RWPE1 (cell line): ENCODE measurements around the gene NUP153.

Experiments used
- CTCF ChIA-PET: fragments of 350-600 bp; sonication (Branson Sonifier 250); formaldehyde crosslinking; extraction: SDS; loops from one replicate; lab custom pipeline; 2021; lab: Yijun Ruan, JAX
- POLR2A ChIA-PET: fragments of 400-600 bp; formaldehyde crosslinking; extraction: SDS; loops from one replicate; lab custom pipeline; 2020; ENCODE audit warnings: antibody characterized with exemption; ENCODE audit not compliant: low non-redundant PET; lab: Yijun Ruan, JAX
- DNase-seq: peaks from one replicate; pipeline ENCODE4 v3.0.0; 2012; ENCODE audit warnings: low spot score
- H3K27ac ChIP-seq: fragments of 450-650 bp; 2 replicates; pipeline ENCODE4 v1.5.1; 2017
- TF ChIP-seq, protein P1 (sequence below): fragments of 450-650 bp; conservative IDR thresholded peaks from 2 replicates; pipeline ENCODE4 v1.5.1; 2017; ENCODE audit warnings: low read depth, mild to moderate bottlenecking

The NUP153 gene

DNA sequence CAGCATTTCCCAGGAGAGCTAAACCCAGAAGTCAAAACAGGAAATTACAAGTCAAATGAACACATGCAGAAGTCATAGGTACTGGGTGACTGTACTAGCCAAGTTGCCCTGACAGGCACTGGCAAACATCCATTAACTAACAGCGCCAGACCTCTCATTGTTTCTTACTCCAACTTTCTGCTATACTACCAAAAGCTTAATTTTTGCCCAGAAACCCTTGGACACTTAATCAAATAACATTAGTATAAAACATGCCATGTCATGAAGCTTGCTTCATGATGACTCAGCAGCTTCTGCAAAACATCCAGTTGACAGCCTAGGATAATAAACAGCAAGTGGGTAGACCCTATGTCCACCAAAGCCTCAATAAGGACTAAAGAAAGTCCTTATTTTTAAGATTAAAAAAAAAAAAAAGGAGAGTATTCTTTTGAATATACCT is 3.5 kb downstream of the NUP153 start:
- DNase-seq: peak; percentile 45
- H3K27ac ChIP-seq: peak overlapping the region; percentile 88
- POLR2A ChIA-PET: interaction anchor here (0.6 kb wide), 1 partner anchor 114 kb away, joined by 4 read pairs; no protein-coding TSS in a partner anchor
- TF ChIP-seq, protein P1, sequence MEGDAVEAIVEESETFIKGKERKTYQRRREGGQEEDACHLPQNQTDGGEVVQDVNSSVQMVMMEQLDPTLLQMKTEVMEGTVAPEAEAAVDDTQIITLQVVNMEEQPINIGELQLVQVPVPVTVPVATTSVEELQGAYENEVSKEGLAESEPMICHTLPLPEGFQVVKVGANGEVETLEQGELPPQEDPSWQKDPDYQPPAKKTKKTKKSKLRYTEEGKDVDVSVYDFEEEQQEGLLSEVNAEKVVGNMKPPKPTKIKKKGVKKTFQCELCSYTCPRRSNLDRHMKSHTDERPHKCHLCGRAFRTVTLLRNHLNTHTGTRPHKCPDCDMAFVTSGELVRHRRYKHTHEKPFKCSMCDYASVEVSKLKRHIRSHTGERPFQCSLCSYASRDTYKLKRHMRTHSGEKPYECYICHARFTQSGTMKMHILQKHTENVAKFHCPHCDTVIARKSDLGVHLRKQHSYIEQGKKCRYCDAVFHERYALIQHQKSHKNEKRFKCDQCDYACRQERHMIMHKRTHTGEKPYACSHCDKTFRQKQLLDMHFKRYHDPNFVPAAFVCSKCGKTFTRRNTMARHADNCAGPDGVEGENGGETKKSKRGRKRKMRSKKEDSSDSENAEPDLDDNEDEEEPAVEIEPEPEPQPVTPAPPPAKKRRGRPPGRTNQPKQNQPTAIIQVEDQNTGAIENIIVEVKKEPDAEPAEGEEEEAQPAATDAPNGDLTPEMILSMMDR: no peak
- CTCF ChIA-PET: interaction anchor here (0.5 to 0.6 kb wide), 4 partner anchors 57 to 517 kb away, joined by 3 to 5 read pairs (median 4); no protein-coding TSS in a partner anchor

- ChIA-PET CTCF (interaction anchor here (0.7 kb wide), 1 partner anchor 98 kb away, joined by 4 read pairs; no protein-coding TSS in a partner anchor), POLR2A (no interaction called here)
- DNase-seq: no peak
- H3K27ac ChIP-seq: peak overlapping the region; percentile 88
- TF ChIP-seq, protein P1: no peak
These were observed 6.0 kb downstream of the NUP153 start for GRCh38 chr6:17700421-17701416.

- POLR2A ChIA-PET: interaction anchor here (0.6 to 0.7 kb wide), 2 partner anchors 14 to 553 kb away, joined by 3 to 4 read pairs; no protein-coding TSS in a partner anchor
These were observed 14.7 kb downstream of the NUP153 start for GRCh38 chr6:17691925-17692538.

GRCh38 chr6:17688481-17688880 is 18.2 kb downstream of the NUP153 start:
- ChIA-PET POLR2A (no interaction called here), CTCF (interaction anchor here (0.6 kb wide), 2 partner anchors 45 to 68 kb away, joined by 3 to 4 read pairs; no protein-coding TSS in a partner anchor)
- DNase-seq: no peak
- no peak overlapping the region for H3K27ac ChIP-seq
- TF ChIP-seq, protein P1: no peak

More at GRCh38 chr6:17691925-17692538, 14.7 kb downstream of the NUP153 start:
- H3K27ac ChIP-seq: no peak overlapping the region
- CTCF ChIA-PET: interaction anchor here (0.6 to 1.1 kb wide), 3 partner anchors 82 to 716 kb away, joined by 3 to 5 read pairs (median 4); no protein-coding TSS in a partner anchor
- TF ChIP-seq, protein P1: no peak
- no peak for DNase-seq

DNA sequence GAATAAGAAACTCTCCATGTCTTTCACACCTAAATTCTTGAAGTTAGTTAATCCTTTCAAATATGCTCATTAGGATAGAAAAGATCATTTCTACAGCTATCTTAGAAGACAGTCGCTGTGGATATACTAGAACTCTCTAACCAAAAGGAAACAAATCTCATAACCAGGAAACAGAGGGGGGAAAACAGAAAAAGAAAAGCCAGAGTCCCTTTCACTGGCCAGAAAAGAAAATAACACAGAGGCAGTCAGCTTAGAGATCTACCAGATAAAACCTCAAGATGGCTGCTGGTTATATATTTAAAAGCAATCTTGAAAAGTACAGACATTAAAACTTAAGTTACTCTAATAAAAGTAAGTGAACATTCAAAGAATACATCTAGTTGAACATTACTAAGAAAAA is 19.6 kb downstream of the NUP153 start:
- no peak overlapping the region for H3K27ac ChIP-seq
- no peak for DNase-seq
- POLR2A ChIA-PET: interaction anchor here (0.6 kb wide), 1 partner anchor 35 kb away, joined by 12 read pairs; no protein-coding TSS in a partner anchor
- TF ChIP-seq, protein P1: no peak
- CTCF ChIA-PET: no interaction called here

GRCh38 chr6:17684134-17684533 is 22.6 kb downstream of the NUP153 start:
- TF ChIP-seq, protein P1: no peak
- DNase-seq: no peak
- POLR2A ChIA-PET: no interaction called here
- H3K27ac ChIP-seq: no peak overlapping the region
- CTCF ChIA-PET: no interaction called here
